Spleen (tissue), 11 donors: Measurements from ENCODE around the gene NRIP2. TPM values are rescaled to one million over a fixed set of nuclear protein-coding genes. Genes with fewer than 3 reads are reported as not detected.

ENCODE experiments used
- DNase-seq: peaks from one replicate; pipeline ENCODE4 v3.0.0-alpha.2; 2020
- H3K27ac ChIP-seq, 8 donors: fragments of 200-600 bp; sonication (generic) in 7 of 8; 1 replicate in 4 of 8; 2 replicates in 4 of 8; pipeline versions ENCODE4 v1.5.0 to v1.8.0; 2016 to 2021; ENCODE audit warnings: inconsistent platforms in 4 of 8, mild to moderate bottlenecking in 4 of 8, moderate library complexity in 1 of 8
- H3K27me3 ChIP-seq, 7 donors: fragments of 200-600 bp; sonication (generic) in 6 of 7; replicated peaks in 1 of 7; 1 replicate in 4 of 7; 2 replicates in 3 of 7; pipeline versions ENCODE4 v1.5.0 to v1.8.0; 2016 to 2021; ENCODE audit warnings: inconsistent platforms in 3 of 7, mild to moderate bottlenecking in 1 of 7
- H3K36me3 ChIP-seq, 6 donors: fragments of 200-600 bp; sonication (generic) in 5 of 6; 1 replicate in 4 of 6; 2 replicates in 2 of 6; pipeline versions ENCODE4 v1.5.0 to v1.8.0; 2016 to 2021; ENCODE audit warnings: inconsistent platforms in 2 of 6
- H3K4me1 ChIP-seq, 6 donors: fragments of 200-600 bp; sonication (generic) in 5 of 6; 1 replicate in 3 of 6; 2 replicates in 3 of 6; pipeline versions ENCODE4 v1.5.0 to v1.8.0; 2016 to 2021; ENCODE audit warnings: inconsistent platforms in 3 of 6
- H3K4me3 ChIP-seq, 8 donors: fragments of 200-600 bp; sonication (generic) in 7 of 8; 1 replicate in 4 of 8; 2 replicates in 4 of 8; pipeline versions ENCODE4 v1.5.0 to v1.8.0; 2016 to 2021; ENCODE audit warnings: inconsistent platforms in 4 of 8, mild to moderate bottlenecking in 4 of 8, moderate library complexity in 2 of 8
- H3K9me3 ChIP-seq, 8 donors: fragments of 200-600 bp; sonication (generic) in 7 of 8; 1 replicate in 4 of 8; 2 replicates in 4 of 8; pipeline versions ENCODE4 v1.5.0 to v1.8.0; 2016 to 2021; ENCODE audit warnings: inconsistent platforms in 4 of 8
- CTCF ChIP-seq, 11 experiments: fragments of 200-600 bp in 7 of 11; fragments of 450-650 bp in 4 of 11; sonication (generic) in 4 of 11; IDR thresholded peaks in 8 of 11; conservative IDR thresholded peaks in 3 of 11; 1 replicate in 7 of 11; 2 replicates in 4 of 11; pipeline versions ENCODE4 v1.4.0 to v1.8.0; 2016 to 2021; ENCODE audit warnings: antibody characterized with exemption in 11 of 11, inconsistent platforms in 4 of 11, mild to moderate bottlenecking in 1 of 11
- POLR2A ChIP-seq, 3 donors: fragments of 450-650 bp; IDR thresholded peaks; one replicate each; pipeline ENCODE4 v1.5.1; 2017; ENCODE audit warnings: antibody characterized with exemption in 3 of 3, mild to moderate bottlenecking in 1 of 3
- POLR2AphosphoS5 ChIP-seq, 3 donors: sonication (generic); formaldehyde crosslinking; IDR thresholded peaks; one replicate each; pipeline ENCODE4 v1.5.1; 2017; ENCODE audit warnings: antibody characterized with exemption in 3 of 3
- WGBS, 5 donors: extraction: QIAGEN DNeasy Blood & Tissue Kit in 3 of 5; methylation state at CpG; one replicate each; pipeline versions ENCODE4 v1.1.5 to v1.1.7; 2013 to 2018; 5-methylcytosine and 5-hydroxymethylcytosine counted together
- intact Hi-C: fragments of 100-400 bp; cut with DNase I; formaldehyde crosslinking; loops from one replicate; pipeline ENCODE4 v1.15.0; 2023; ENCODE audit warnings: low total_unique reads
- polyA plus RNA-seq, 3 donors: library from polyadenylated mRNA; stranded (reverse); fragments of 200-250 nt; gene quantifications; one replicate each; pipeline ENCODE4 v1.2.1, GENCODE V29; 2013
- total RNA-seq, 7 donors: library from RNA; depleted of rRNA in 3 of 7; stranded (reverse); fragments of >200 nt in 3 of 7; fragmentation: NEBNext Ultra II Directional in 4 of 7; extraction: Animal tissue kit (Norgen Biotek cat#: 25700) in 4 of 7; gene quantifications; one replicate each; pipeline versions ENCODE4 v1.1.0 to v1.2.1, GENCODE V29; 2016 to 2021
- donor health status: healthy with polysubstance abuse.
- donor health status: DM: no; HTN: no; CAD: no; lungs with moderate emphysema.
- donor health status: DM: no; HTN: no; CAD: no.
- donor health status: Bipolar disorder and iron deficiency.
- donor health status: healthy.
- donor health status: DM: no; HTN: no; CAD: no.
- donor health status: DM: yes; HTN: yes; CAD: no.

NRIP2 gene
- total and polyA plus RNA-seq, 10 donors: 1.3 to 18.8 (median 10.5) TPM

- intact Hi-C loops: no loop called here
- H3K4me3 ChIP-seq: no peak overlapping the region
Observed at GRCh38 chr12:2793561-2793960, 41.3 kb downstream of the NRIP2 start.

GRCh38 chr12:2792671-2793500, 41.9 kb downstream of the NRIP2 start:
- Histone ChIP-seq H3K27ac (no peak overlapping the region), H3K4me3 (no peak overlapping the region), H3K27me3 (peaks cover 0 to 13% (median 0%) of the 10 kb centered on the region in 7 donors), H3K36me3 (peaks cover 0 to 11% (median 5%) of the 10 kb centered on the region in 6 donors), H3K4me1 (peaks cover 10 to 36% (median 23%) of the 10 kb centered on the region in 6 donors), H3K9me3 (no peaks in the 10 kb centered on the region)
- WGBS, 5 donors: 73 to 79% (median 76%) methylated on average over 25 of the region's 25 CpGs
- DNase-seq: no peak
- intact Hi-C loops: no loop called here
- TF ChIP-seq POLR2A (IDR thresholded peaks at IDR 0.05): no peak
- TF ChIP-seq CTCF (IDR thresholded peaks at IDR 0.05 in 8 of 11, conservative IDR thresholded peaks at IDR 0.05 in 3 of 11): no peak
- TF ChIP-seq POLR2AphosphoS5 (IDR thresholded peaks at IDR 0.05): no peak

More at GRCh38 chr12:2793561-2793960, 41.3 kb downstream of the NRIP2 start:
- H3K9me3 ChIP-seq: no peaks in the 10 kb centered on the region
- no peak for DNase-seq
- H3K36me3 ChIP-seq: peaks cover under 1 to 18% (median 12%) of the 10 kb centered on the region in 6 donors
- 94% methylated on average over 21 of the region's 21 CpGs for WGBS, 5 donors
- no peak for TF ChIP-seq POLR2AphosphoS5 (IDR thresholded peaks at IDR 0.05)
- TF ChIP-seq POLR2A (IDR thresholded peaks at IDR 0.05): no peak
- no peak for TF ChIP-seq CTCF (IDR thresholded peaks at IDR 0.05 in 8 of 11, conservative IDR thresholded peaks at IDR 0.05 in 3 of 11)
- H3K27ac ChIP-seq: no peak overlapping the region
- H3K27me3 ChIP-seq: peaks cover 0 to 13% (median 0%) of the 10 kb centered on the region in 7 donors
- peaks cover 10 to 40% (median 24%) of the 10 kb centered on the region in 6 donors for H3K4me1 ChIP-seq

GRCh38 chr12:2791089-2791488, 43.7 kb downstream of the NRIP2 start:
- no peak for TF ChIP-seq CTCF (IDR thresholded peaks at IDR 0.05 in 8 of 11, conservative IDR thresholded peaks at IDR 0.05 in 3 of 11)
- no peak for TF ChIP-seq POLR2AphosphoS5 (IDR thresholded peaks at IDR 0.05)
- TF ChIP-seq POLR2A (IDR thresholded peaks at IDR 0.05): no peak
- Histone ChIP-seq H3K4me1 (peaks cover 0 to 18% (median 6%) of the 10 kb centered on the region in 6 donors), H3K36me3 (no peaks in the 10 kb centered on the region), H3K27me3 (peaks cover 0 to 13% (median 0%) of the 10 kb centered on the region in 7 donors), H3K4me3 (no peak overlapping the region), H3K9me3 (no peaks in the 10 kb centered on the region), H3K27ac (no peak overlapping the region)
- WGBS, 5 donors: 86 to 94% (median 91%) methylated on average over 6 of the region's 6 CpGs
- intact Hi-C loops: no loop called here
- DNase-seq: no peak

GRCh38 chr12:2785017-2785416, 49.8 kb downstream of the NRIP2 start:
- no peak for DNase-seq
- no peak for TF ChIP-seq CTCF (IDR thresholded peaks at IDR 0.05 in 8 of 11, conservative IDR thresholded peaks at IDR 0.05 in 3 of 11)
- TF ChIP-seq POLR2AphosphoS5 (IDR thresholded peaks at IDR 0.05): no peak
- no peak for TF ChIP-seq POLR2A (IDR thresholded peaks at IDR 0.05)
- no peak overlapping the region for H3K4me3 ChIP-seq

More at GRCh38 chr12:2785017-2785416, 49.8 kb downstream of the NRIP2 start:
- Histone ChIP-seq H3K36me3 (no peaks in the 10 kb centered on the region), H3K4me1 (peaks cover 5 to 12% (median 10%) of the 10 kb centered on the region in 6 donors), H3K27ac (no peak overlapping the region), H3K27me3 (peaks cover 0 to 29% (median 7%) of the 10 kb centered on the region in 7 donors), H3K9me3 (no peaks in the 10 kb centered on the region)
- intact Hi-C loops: loop anchor here (5.0 kb wide), 1 partner anchor 98 kb away; no protein-coding TSS in a partner anchor
- 77 to 88% (median 83%) methylated on average over 5 of the region's 5 CpGs for WGBS, 5 donors
